Midbrain (tissue), 1 donor: ENCODE measurements around the gene GORASP2.

ENCODE experiments used
- DNase-seq: peaks from one replicate; lab custom pipeline; 2025; lab: John Stamatoyannopoulos, UW

GORASP2 gene

DNA sequence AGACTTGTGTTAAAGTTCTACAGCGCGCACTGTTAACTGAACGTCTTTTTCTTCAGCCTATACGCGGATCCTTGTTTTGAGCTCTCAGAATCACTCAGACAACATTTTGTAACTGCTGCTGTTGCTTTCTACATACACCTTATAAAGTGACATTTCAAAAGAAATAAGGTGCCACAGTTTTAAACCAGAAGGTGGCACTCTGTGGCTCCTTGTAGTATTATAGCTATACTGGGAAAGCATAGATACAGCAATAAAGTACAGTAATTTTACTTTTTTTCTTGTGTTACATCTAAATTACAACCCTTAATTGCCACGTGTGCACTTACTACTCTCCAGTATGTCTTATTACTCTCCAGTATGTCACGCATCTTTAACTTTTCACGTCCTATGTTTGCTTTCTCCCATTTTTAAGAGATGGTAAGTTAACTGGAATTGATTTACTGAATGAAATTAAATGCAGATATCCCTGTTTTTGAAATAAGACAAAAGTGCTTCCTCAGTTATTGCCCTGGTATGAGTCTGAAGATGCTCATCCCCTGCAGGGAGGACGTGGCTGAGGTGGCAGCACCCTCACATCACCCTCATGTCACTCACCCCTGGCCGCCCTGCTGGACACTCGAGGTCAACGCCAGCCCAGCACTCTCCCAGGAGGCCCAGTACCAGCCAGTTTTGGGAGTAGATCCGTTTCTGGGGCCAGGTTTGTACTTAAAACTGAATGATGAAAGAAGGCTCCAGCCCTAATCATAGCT is 37.8 kb downstream of the GORASP2 start:
- no peak for DNase-seq

DNA sequence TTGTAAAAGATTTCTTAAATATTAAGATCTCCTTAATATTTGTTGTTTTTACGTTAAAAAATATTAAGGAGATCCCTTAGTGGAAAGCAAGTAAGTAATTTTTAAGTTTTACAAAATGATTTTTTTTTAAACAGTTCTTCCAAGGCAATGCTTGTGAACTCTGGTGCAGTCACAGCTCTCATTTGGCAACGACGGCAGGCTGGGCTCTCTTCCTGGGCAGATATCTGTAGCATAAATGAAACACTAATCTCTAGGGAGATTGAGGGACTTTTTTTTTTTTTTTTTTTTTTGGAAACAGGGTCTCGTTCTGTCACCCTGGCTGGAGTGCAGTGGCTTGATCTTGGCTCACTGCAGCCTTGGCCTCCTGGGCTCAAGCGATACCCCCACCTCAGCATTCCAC is 38.5 kb downstream of the GORASP2 start:
- no peak for DNase-seq

GRCh38 chr2:170968205-170969003 is 39.4 kb downstream of the GORASP2 start:
- no peak for DNase-seq

- DNase-seq: no peak
Measured at GRCh38 chr2:170969030-170969429, 40.0 kb downstream of the GORASP2 start.

DNA sequence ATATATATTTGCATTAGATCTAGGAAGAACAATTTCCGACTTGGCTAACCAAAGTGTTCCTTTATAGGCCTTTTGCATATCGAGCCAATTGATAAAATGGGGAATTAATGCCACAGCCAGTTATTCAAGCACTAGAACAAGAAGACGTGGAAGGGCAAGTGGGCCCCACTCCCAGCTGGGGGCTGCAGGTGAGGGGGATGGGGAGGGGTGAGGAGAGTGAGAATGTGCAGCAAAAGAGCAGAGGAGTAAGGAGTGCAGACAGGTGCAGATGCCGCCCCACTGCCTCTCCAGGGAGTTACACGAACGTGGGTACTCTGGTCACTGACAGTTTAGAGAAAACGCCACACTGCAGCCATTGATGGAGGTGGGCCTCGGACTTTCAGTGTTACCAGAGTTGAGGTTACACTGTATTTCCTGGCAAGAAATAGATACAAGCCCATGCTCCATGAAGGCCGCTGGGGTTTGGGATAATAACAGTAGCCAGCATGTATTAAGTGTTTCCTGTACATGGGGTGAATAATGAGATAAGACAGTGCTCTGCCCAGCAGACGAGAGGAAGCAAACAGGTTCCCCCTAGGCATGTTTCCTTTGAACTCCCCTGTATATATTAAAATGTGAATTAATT is 40.9 kb downstream of the GORASP2 start:
- DNase-seq: no peak

- no peak for DNase-seq
Measured at GRCh38 chr2:170971071-170971470, 42.0 kb downstream of the GORASP2 start.

DNA sequence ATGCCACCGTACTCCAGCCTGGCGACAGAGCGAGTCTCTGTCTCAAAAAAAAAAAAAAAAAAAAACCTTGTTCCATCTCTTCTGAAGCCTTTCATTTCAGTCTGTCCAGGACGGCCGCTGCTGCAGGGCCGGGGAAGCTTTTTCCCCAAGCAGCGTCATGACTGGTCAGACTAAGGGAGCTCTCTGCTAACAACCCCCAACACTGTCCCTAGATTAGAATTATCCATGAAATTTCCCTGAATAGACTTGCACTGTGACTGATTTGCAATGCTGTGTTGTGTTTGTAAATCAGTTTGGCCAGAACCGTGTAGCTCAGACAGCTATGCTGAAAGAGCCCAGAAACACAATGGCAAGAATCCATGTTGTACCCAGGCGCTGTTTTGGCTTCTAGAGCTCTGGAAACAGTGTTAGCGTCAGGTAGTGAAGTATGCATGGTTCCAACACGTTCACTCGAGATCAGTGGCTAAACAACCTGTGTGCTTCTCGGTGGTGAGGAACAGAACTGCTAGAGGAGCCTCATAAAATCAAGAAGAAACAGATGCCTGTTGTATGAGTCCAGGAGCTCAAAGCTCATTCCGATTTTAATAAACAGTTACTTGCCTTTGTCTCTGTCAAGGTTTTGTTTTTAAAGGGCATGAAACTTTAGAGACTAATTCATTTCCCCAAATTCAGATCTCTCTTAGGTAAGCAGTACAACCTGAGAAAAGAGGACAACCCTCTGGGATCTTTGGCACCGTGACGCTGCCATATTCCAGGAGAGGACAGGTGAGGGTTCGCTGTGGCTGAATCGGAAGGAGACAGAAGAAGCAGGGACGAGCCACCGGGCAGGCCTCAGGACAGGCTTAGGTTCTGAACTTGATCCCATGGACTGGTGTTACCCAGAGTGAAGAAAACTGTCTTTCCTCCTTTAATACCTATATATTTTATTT is 43.5 kb downstream of the GORASP2 start:
- DNase-seq: no peak

DNA sequence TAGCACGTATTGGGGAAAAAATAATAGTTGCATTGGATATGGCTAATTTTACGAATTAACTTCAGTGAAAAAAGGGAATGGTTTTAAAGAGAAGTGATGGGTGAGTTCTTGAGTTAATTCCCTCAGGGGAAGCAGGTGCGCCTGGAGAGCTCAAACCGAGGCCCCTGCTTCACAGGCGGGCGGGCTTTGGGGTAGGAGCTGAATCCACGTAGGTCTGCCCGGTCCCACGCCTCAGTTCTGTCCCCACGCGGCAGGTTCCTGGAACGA is 44.1 kb downstream of the GORASP2 start:
- DNase-seq: no peak

GRCh38 chr2:170973492-170974303 is 44.6 kb downstream of the GORASP2 start:
- DNase-seq: peak; percentile 80

DNA sequence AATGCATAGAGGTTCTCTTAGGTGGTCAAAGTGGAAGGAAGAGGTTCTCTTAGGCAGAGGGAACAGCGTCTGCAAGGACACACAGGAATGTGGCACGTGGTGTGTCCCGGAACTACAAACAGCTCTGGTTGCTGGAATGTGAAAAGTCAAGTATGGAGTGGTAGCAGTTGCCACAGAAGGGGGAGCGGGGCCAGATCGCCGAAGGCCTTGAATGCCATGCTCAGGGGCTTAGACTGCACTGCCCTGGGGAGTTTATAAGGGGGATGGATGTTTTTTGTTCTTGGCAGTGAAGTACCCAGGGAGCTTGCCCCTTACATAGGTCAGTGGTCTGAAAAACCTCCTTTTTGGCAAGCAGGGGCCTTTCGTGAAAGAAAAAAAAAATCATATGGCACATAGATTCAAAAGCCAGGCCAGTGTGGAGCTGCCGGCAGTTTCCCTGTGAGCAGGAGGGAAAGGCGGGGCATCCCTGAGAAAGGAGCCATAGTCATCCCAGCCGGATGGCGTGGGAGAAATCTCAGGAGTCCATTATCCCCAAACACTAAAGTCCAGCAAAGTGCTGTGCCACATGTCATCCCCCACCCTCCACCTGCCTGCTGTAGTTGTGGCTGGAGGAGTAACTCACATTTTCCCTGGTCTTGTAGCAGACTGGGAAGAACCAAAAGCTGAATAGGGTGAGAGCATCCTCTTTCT is 45.4 kb downstream of the GORASP2 start:
- no peak for DNase-seq

- DNase-seq: no peak
Measured at GRCh38 chr2:170975127-170975942, 46.3 kb downstream of the GORASP2 start.

DNA sequence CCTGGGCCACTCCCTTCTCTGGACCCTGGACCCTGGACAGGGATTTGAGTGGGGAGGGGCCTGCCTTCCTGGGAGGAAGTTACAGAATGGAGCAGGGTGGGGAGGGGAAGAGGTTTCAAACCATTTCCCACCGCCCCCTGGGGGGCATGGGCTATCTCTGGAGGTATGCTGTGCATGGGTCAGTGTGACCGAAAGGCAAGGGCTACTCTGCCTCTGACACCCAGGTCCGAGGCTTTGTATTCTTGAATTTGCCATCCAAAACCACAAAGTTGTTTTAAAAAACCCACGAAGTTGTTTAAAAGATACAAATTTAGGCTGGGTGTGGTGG is 46.9 kb downstream of the GORASP2 start:
- no peak for DNase-seq

- DNase-seq: no peak
Measured at GRCh38 chr2:170984079-170984478, 55.0 kb downstream of the GORASP2 start.

- no peak for DNase-seq
Measured at GRCh38 chr2:170985407-170985806, 56.4 kb downstream of the GORASP2 start.

GRCh38 chr2:170986566-170987258 is 57.7 kb downstream of the GORASP2 start:
- no peak for DNase-seq

DNA sequence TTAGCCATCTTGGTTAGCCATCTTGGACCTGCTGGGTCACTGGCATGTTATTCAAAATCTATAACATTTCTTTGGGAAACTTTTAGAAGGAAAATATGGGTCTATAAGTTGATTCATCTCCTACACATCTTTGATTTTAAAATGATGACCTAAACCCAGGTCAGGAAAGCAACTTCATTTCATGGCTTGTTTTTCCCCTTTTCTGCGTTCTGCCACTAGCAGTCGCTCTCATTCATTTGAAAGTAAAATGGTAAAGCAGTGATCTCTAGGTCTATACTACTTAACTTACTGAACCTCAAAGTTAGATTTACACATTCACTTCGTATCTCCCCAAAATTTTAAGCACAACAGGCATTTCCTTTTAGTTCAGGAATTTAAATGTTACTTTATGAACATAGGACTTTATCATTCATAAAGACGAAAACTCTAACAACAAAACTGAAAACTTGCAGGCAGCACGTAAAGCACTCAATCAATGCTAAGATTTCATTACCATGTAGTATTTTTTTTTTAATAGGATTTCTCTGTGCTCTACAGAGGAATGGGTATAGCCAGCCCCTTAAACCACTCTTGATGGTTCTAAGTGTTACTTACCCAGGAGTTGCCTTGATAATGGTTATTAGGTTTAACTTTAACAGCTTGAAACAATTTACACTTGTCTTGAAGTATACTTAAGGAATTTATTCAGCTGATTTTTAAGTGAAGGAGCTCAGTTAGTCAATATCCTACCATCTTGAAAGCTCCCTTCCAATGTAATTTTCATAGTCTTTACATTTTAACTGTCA is 62.5 kb downstream of the GORASP2 start:
- no peak for DNase-seq

- no peak for DNase-seq
Measured at GRCh38 chr2:170996316-170996715, 67.3 kb downstream of the GORASP2 start.

GRCh38 chr2:170997893-170998597 is 69.0 kb downstream of the GORASP2 start:
- no peak for DNase-seq
